ENCODE results near the gene ARHGAP15.

The ARHGAP15 gene

GRCh38 chr2:143401861-143402260 is 272.6 kb downstream of the ARHGAP15 start:
- DNase-seq (ENCODE audit: low spot score) = no peak

GRCh38 chr2:143402451-143402850 is 273.2 kb downstream of the ARHGAP15 start:
- no peak for DNase-seq (ENCODE audit: low spot score)

GRCh38 chr2:143410082-143410897 is 281.1 kb downstream of the ARHGAP15 start:
- no peak for DNase-seq (ENCODE audit: low spot score)

GRCh38 chr2:143415571-143415970 is 286.4 kb downstream of the ARHGAP15 start:
- DNase-seq (ENCODE audit: low spot score) = no peak

- DNase-seq (ENCODE audit: low spot score) = no peak
Observed at GRCh38 chr2:143417428-143417827, 288.2 kb downstream of the ARHGAP15 start.

- peak; percentile 16 for DNase-seq (ENCODE audit: low spot score)
Observed at GRCh38 chr2:143420313-143420712, 291.1 kb downstream of the ARHGAP15 start.

- no peak for DNase-seq (ENCODE audit: low spot score)
Observed at GRCh38 chr2:143422681-143423080, 293.5 kb downstream of the ARHGAP15 start.

- DNase-seq (ENCODE audit: low spot score) = no peak
Observed at GRCh38 chr2:143425896-143426295, 296.7 kb downstream of the ARHGAP15 start.

- peak; percentile 58 for DNase-seq (ENCODE audit: low spot score)
Observed at GRCh38 chr2:143426296-143426695, 297.1 kb downstream of the ARHGAP15 start.

- DNase-seq (ENCODE audit: low spot score) = no peak
Observed at GRCh38 chr2:143428700-143429099, 299.5 kb downstream of the ARHGAP15 start.

- DNase-seq (ENCODE audit: low spot score) = no peak
Observed at GRCh38 chr2:143429932-143430679, 300.9 kb downstream of the ARHGAP15 start.

- DNase-seq (ENCODE audit: low spot score) = no peak
Observed at GRCh38 chr2:143431316-143431715, 302.1 kb downstream of the ARHGAP15 start.

GRCh38 chr2:143433251-143433650 is 304.0 kb downstream of the ARHGAP15 start:
- peak; percentile 7 for DNase-seq (ENCODE audit: low spot score)

- no peak for DNase-seq (ENCODE audit: low spot score)
Observed at GRCh38 chr2:143433840-143434239, 304.6 kb downstream of the ARHGAP15 start.

- no peak for DNase-seq (ENCODE audit: low spot score)
Observed at GRCh38 chr2:143434445-143434844, 305.2 kb downstream of the ARHGAP15 start.

GRCh38 chr2:143435131-143435530 is 305.9 kb downstream of the ARHGAP15 start:
- DNase-seq (ENCODE audit: low spot score) = no peak

GRCh38 chr2:143436951-143437350 is 307.7 kb downstream of the ARHGAP15 start:
- DNase-seq (ENCODE audit: low spot score) = no peak

GRCh38 chr2:143440411-143441012 is 311.3 kb downstream of the ARHGAP15 start:
- no peak for DNase-seq (ENCODE audit: low spot score)

- DNase-seq (ENCODE audit: low spot score) = no peak
Observed at GRCh38 chr2:143442193-143442592, 313.0 kb downstream of the ARHGAP15 start.

GRCh38 chr2:143451642-143452281 is 322.5 kb downstream of the ARHGAP15 start:
- peak; percentile 20 for DNase-seq (ENCODE audit: low spot score)

- no peak for DNase-seq (ENCODE audit: low spot score)
Observed at GRCh38 chr2:143452817-143453451, 323.7 kb downstream of the ARHGAP15 start.

- DNase-seq (ENCODE audit: low spot score) = no peak
Observed at GRCh38 chr2:143453981-143454511, 324.8 kb downstream of the ARHGAP15 start.
